Measurements from ENCODE around the gene ABCC6. TPM values are rescaled to one million over a fixed set of nuclear protein-coding genes. Genes with fewer than 3 reads are reported as not detected.

ABCC6 gene
- total RNA-seq, 2 donors from 2014 or later = 10.4 to 14.5 TPM

GRCh38 chr16:16137110-16137509, 86.2 kb downstream of the ABCC6 start:
- no peak for TF ChIP-seq CTCF (IDR thresholded peaks at IDR 0.05)
- no peak for DNase-seq
- Histone ChIP-seq H3K27ac (no peak overlapping the region), H3K27me3 (no peaks in the 10 kb centered on the region), H3K9ac (ENCODE audit: low read depth in 2 of 2, low read length in 2 of 2) (no peak overlapping the region), H3K4me3 (no peak overlapping the region), H3K36me3 (peaks cover 6% of the 10 kb centered on the region), H3K9me3 (no peaks in the 10 kb centered on the region), H3K4me1 (no peaks in the 10 kb centered on the region)
- intact Hi-C loops (cut with DNase I) = no loop called here

- Histone ChIP-seq H3K4me1 (no peaks in the 10 kb centered on the region), H3K9me3 (no peaks in the 10 kb centered on the region), H3K9ac (ENCODE audit: low read depth in 2 of 2, low read length in 2 of 2) (no peak overlapping the region), H3K36me3 (peaks cover 6% of the 10 kb centered on the region), H3K4me3 (no peak overlapping the region), H3K27ac (no peak overlapping the region), H3K27me3 (no peaks in the 10 kb centered on the region)
- intact Hi-C loops (cut with DNase I) = no loop called here
- DNase-seq = no peak
- no peak for TF ChIP-seq CTCF (IDR thresholded peaks at IDR 0.05)
Measured at GRCh38 chr16:16136588-16136987, 86.7 kb downstream of the ABCC6 start.

GRCh38 chr16:16133943-16134604, 89.2 kb downstream of the ABCC6 start:
- intact Hi-C loops (cut with DNase I) = no loop called here
- Histone ChIP-seq H3K36me3 (peaks cover 9% of the 10 kb centered on the region), H3K4me3 (no peak overlapping the region), H3K27ac (no peak overlapping the region), H3K4me1 (no peaks in the 10 kb centered on the region), H3K27me3 (no peaks in the 10 kb centered on the region), H3K9ac (ENCODE audit: low read depth in 2 of 2, low read length in 2 of 2) (no peak overlapping the region), H3K9me3 (no peaks in the 10 kb centered on the region)
- no peak for DNase-seq
- no peak for TF ChIP-seq CTCF (IDR thresholded peaks at IDR 0.05)

GRCh38 chr16:16131659-16132058, 91.6 kb downstream of the ABCC6 start:
- no peaks in the 10 kb centered on the region for H3K9me3 ChIP-seq
- peaks cover 4% of the 10 kb centered on the region for H3K36me3 ChIP-seq
- intact Hi-C loops (cut with DNase I) = no loop called here
- H3K27ac ChIP-seq = no peak overlapping the region
- no peak overlapping the region for H3K4me3 ChIP-seq
- no peaks in the 10 kb centered on the region for H3K4me1 ChIP-seq
- no peaks in the 10 kb centered on the region for H3K27me3 ChIP-seq
- DNase-seq = no peak
- TF ChIP-seq CTCF (IDR thresholded peaks at IDR 0.05) = no peak
- H3K9ac ChIP-seq (ENCODE audit: low read depth in 2 of 2, low read length in 2 of 2) = no peak overlapping the region

- no peak for DNase-seq
- H3K4me1 ChIP-seq = no peaks in the 10 kb centered on the region
- no peak for TF ChIP-seq CTCF (IDR thresholded peaks at IDR 0.05)
- H3K27me3 ChIP-seq = no peaks in the 10 kb centered on the region
- peaks cover 4% of the 10 kb centered on the region for H3K36me3 ChIP-seq
- H3K4me3 ChIP-seq = no peak overlapping the region
- intact Hi-C loops (cut with DNase I) = no loop called here
- no peak overlapping the region for H3K9ac ChIP-seq (ENCODE audit: low read depth in 2 of 2, low read length in 2 of 2)
- H3K27ac ChIP-seq = no peak overlapping the region
- no peaks in the 10 kb centered on the region for H3K9me3 ChIP-seq
Measured at GRCh38 chr16:16131204-16131603, 92.1 kb downstream of the ABCC6 start.

All from colonic mucosa (tissue), 4 donors.